Fibroblast of lung (primary cell): ENCODE results near the gene RARG. TPM values are rescaled to one million over a fixed set of nuclear protein-coding genes. Genes with fewer than 3 reads are reported as not detected.

ENCODE experiments used
- DNase-seq, 2 donors: peaks; one replicate each; pipeline versions ENCODE4 v3.0.0 to v3.0.0-alpha.2; 2010; ENCODE audit warnings: low read depth in 2 of 2
- H2AFZ ChIP-seq: 2 replicates; pipeline ENCODE4 v1.5.1; 2012; ENCODE audit warnings: low read length, control low read depth, inconsistent platforms
- H3K27ac ChIP-seq: 2 replicates; pipeline ENCODE4 v1.5.1; 2011; ENCODE audit warnings: low read length, control low read depth; ENCODE audit not compliant: insufficient read depth
- H3K27me3 ChIP-seq: 2 replicates; pipeline ENCODE4 v1.5.1; 2011; ENCODE audit warnings: mild to moderate bottlenecking, low read length; ENCODE audit not compliant: control insufficient read depth, insufficient read depth
- H3K36me3 ChIP-seq: 2 replicates; pipeline ENCODE4 v1.5.1; 2011; ENCODE audit warnings: low read length; ENCODE audit not compliant: control insufficient read depth, insufficient read depth
- H3K4me1 ChIP-seq: 2 replicates; pipeline ENCODE4 v1.5.1; 2011; ENCODE audit warnings: low read length; ENCODE audit not compliant: control insufficient read depth, insufficient read depth; ENCODE audit errors: extremely low read depth
- H3K4me2 ChIP-seq: 2 replicates; pipeline ENCODE4 v1.5.1; 2011; ENCODE audit warnings: low read length, control low read depth; ENCODE audit not compliant: insufficient read depth; ENCODE audit errors: extremely low read depth
- H3K4me3 ChIP-seq, 4 experiments: fragments of 200-600 bp in 1 of 4; sonication (generic) in 1 of 4; replicated peaks in 1 of 4; 2 replicates each; pipeline ENCODE4 v1.5.1; 2011 to 2016; ENCODE audit warnings: low read length in 4 of 4, low read depth in 3 of 4, mild to moderate bottlenecking in 3 of 4, control low read depth in 2 of 4, inconsistent platforms in 1 of 4, mixed read lengths in 1 of 4; ENCODE audit not compliant: insufficient read depth in 1 of 4; ENCODE audit errors: control extremely low read depth in 1 of 4
- H3K79me2 ChIP-seq: 2 replicates; pipeline ENCODE4 v1.5.1; 2012; ENCODE audit warnings: mild to moderate bottlenecking, low read length, inconsistent platforms; ENCODE audit not compliant: control insufficient read depth, insufficient read depth
- H3K9ac ChIP-seq: 2 replicates; pipeline ENCODE4 v1.5.1; 2011; ENCODE audit warnings: mild to moderate bottlenecking, low read length, control low read depth; ENCODE audit not compliant: insufficient read depth
- H3K9me3 ChIP-seq: 2 replicates; pipeline ENCODE4 v1.5.1; 2012; ENCODE audit warnings: low read depth, low read length; ENCODE audit not compliant: control insufficient read depth, insufficient read depth
- H4K20me1 ChIP-seq: 2 replicates; pipeline ENCODE4 v1.5.1; 2011; ENCODE audit warnings: low read length; ENCODE audit not compliant: control insufficient read depth, insufficient read depth; ENCODE audit errors: extremely low read depth
- CTCF ChIP-seq, 2 donors: IDR thresholded peaks in 1 of 2; conservative IDR thresholded peaks in 1 of 2; 1 replicate in 1 of 2; 2 replicates in 1 of 2; pipeline ENCODE4 v1.5.1; 2011 to 2012; ENCODE audit warnings: low read length in 2 of 2, control low read depth in 1 of 2, inconsistent platforms in 1 of 2, low read depth in 1 of 2, mild to moderate bottlenecking in 1 of 2
- EZH2 ChIP-seq: IDR thresholded peaks from 2 replicates; pipeline ENCODE4 v1.5.1; 2012; ENCODE audit warnings: low read length, control low read depth, mild to moderate bottlenecking; ENCODE audit errors: missing control alignments
- polyA plus RNA-seq, 2 donors: library from polyadenylated mRNA; depleted of rRNA in 1 of 2; stranded (reverse) in 1 of 2; unstranded in 1 of 2; fragments of >200 nt; gene quantifications; 2 replicates each; pipeline ENCODE4 v1.2.1, GENCODE V29; 2011 to 2012; ENCODE audit warnings: missing spikeins in 1 of 2
- total RNA-seq: library from RNA; depleted of rRNA; stranded (reverse); fragments of >200 nt; gene quantifications from 2 replicates; pipeline ENCODE4 v1.2.1, GENCODE V29; 2014

Gene RARG
- total and polyA plus RNA-seq, 2 donors (not counting 1 experiment from before 2014, with no cell fraction given) = 30.4 to 51.4 TPM

DNA sequence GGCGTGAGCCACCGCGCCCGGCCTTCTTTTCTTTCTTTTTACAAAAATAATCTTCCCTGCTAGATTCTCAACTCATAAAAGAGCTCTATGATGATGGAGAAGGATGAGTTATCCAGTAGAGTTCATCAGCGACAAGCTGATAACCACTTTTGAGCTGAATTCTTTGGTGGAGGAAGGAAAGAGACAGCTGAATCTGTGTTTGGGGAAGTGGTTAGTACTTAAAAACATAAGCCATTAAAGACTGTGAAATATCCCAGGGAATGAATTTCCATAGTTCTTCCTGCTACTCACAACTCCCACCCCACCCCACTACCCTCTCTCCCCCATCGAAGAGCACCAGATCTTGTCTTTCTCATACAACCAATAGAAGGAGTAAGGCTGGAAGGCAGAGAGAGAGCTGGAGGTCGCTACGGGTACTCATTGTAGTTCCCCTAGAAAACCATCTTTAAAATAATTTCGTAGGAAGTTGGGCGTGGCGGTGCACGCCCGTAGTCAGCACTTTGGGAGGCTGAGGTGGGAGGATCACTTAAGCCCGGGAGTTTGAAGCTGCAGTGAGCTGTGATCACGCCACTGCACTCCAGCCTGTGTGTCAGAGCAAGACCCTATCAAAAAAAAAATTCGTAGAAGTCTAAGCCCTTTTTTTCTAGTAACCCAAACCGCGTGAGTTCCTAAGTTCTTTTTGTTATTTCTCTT, 35.4 kb upstream of the RARG start:
- Histone ChIP-seq H3K27ac (peak overlapping the region; percentile 85), H2AFZ (peak overlapping the region; percentile 92), H3K27me3 (no peaks in the 10 kb centered on the region), H3K4me3 (peak overlapping the region; percentile 56 to 93 (median 88)), H3K36me3 (peaks cover 2% of the 10 kb centered on the region), H3K4me2 (peak overlapping the region; percentile 97), H3K79me2 (peaks cover 26% of the 10 kb centered on the region), H3K9me3 (no peaks in the 10 kb centered on the region), H3K4me1 (peaks cover 11% of the 10 kb centered on the region), H3K9ac (peak overlapping the region; percentile 61), H4K20me1 (no peaks in the 10 kb centered on the region)
- TF ChIP-seq CTCF (conservative IDR thresholded peaks at IDR 0.05 in 1 of 2, IDR thresholded peaks at IDR 0.05 in 1 of 2; ENCODE audit: low read depth in 1 of 2, low read length in 2 of 2) = no peak
- TF ChIP-seq EZH2 = no peak
- no peak for DNase-seq

GRCh38 chr12:53265783-53266182, 33.8 kb upstream of the RARG start:
- Histone ChIP-seq H3K79me2 (peaks cover 26% of the 10 kb centered on the region), H3K27me3 (no peaks in the 10 kb centered on the region), H3K4me1 (peaks cover 11% of the 10 kb centered on the region), H2AFZ (no peak overlapping the region), H3K36me3 (peaks cover 2% of the 10 kb centered on the region), H3K27ac (no peak overlapping the region), H3K9ac (no peak overlapping the region), H4K20me1 (no peaks in the 10 kb centered on the region), H3K4me2 (no peak overlapping the region), H3K9me3 (no peaks in the 10 kb centered on the region), H3K4me3 (no peak overlapping the region)
- TF ChIP-seq CTCF (conservative IDR thresholded peaks at IDR 0.05 in 1 of 2, IDR thresholded peaks at IDR 0.05 in 1 of 2; ENCODE audit: low read depth in 1 of 2, low read length in 2 of 2) = no peak
- TF ChIP-seq EZH2 = no peak
- no peak for DNase-seq

GRCh38 chr12:53259891-53260290, 27.9 kb upstream of the RARG start:
- Histone ChIP-seq H3K27ac (no peak overlapping the region), H3K4me1 (no peaks in the 10 kb centered on the region), H4K20me1 (no peaks in the 10 kb centered on the region), H3K9ac (no peak overlapping the region), H3K27me3 (no peaks in the 10 kb centered on the region), H3K9me3 (no peaks in the 10 kb centered on the region), H3K4me3 (no peak overlapping the region), H3K36me3 (peaks cover 3% of the 10 kb centered on the region), H2AFZ (no peak overlapping the region), H3K79me2 (no peaks in the 10 kb centered on the region), H3K4me2 (no peak overlapping the region)
- no peak for TF ChIP-seq EZH2
- TF ChIP-seq CTCF (conservative IDR thresholded peaks at IDR 0.05 in 1 of 2, IDR thresholded peaks at IDR 0.05 in 1 of 2; ENCODE audit: low read depth in 1 of 2, low read length in 2 of 2) = no peak
- no peak for DNase-seq
